PFSK-1 (cell line): ENCODE measurements around the gene ANKIB1.

Experiments used
- FOXP2 ChIP-seq: optimal IDR thresholded peaks from 2 replicates; pipeline ENCODE3; 2011; ENCODE audit warnings: borderline replicate concordance, control low read depth, inconsistent platforms; ENCODE audit not compliant: insufficient read depth; ENCODE audit errors: extremely low read length, extremely low read depth
- POLR2AphosphoS5 ChIP-seq: IDR thresholded peaks from 2 replicates; pipeline ENCODE4 v1.6.1; 2012; ENCODE audit warnings: low read depth, mild to moderate bottlenecking, control low read depth, low read length, moderate library complexity
- SIN3A ChIP-seq: IDR thresholded peaks from 2 replicates; pipeline ENCODE4 v1.6.1; 2012; ENCODE audit warnings: mild to moderate bottlenecking, low read length, moderate library complexity, borderline replicate concordance; ENCODE audit not compliant: insufficient read depth
- TAF1 ChIP-seq: IDR thresholded peaks from 2 replicates; pipeline ENCODE4 v1.6.1; 2012; ENCODE audit warnings: low read length, control low read depth, borderline replicate concordance; ENCODE audit not compliant: insufficient read depth
- TF ChIP-seq, protein P1 (sequence below), 2 experiments: IDR thresholded peaks; 2 replicates each; pipeline versions ENCODE4 v1.6.1 to v1.8.0; 2011 to 2012; ENCODE audit warnings: low read depth in 2 of 2, low read length in 2 of 2, control low read depth in 1 of 2, inconsistent platforms in 1 of 2, mild to moderate bottlenecking in 1 of 2, moderate library complexity in 1 of 2; ENCODE audit not compliant: insufficient read depth in 1 of 2

ANKIB1 gene

GRCh38 chr7:92293896-92294590 is 48.3 kb downstream of the ANKIB1 start:
- TF ChIP-seq POLR2AphosphoS5 (no peak), FOXP2 (no peak), TAF1 (no peak), SIN3A (no peak)
- TF ChIP-seq, protein P1, sequence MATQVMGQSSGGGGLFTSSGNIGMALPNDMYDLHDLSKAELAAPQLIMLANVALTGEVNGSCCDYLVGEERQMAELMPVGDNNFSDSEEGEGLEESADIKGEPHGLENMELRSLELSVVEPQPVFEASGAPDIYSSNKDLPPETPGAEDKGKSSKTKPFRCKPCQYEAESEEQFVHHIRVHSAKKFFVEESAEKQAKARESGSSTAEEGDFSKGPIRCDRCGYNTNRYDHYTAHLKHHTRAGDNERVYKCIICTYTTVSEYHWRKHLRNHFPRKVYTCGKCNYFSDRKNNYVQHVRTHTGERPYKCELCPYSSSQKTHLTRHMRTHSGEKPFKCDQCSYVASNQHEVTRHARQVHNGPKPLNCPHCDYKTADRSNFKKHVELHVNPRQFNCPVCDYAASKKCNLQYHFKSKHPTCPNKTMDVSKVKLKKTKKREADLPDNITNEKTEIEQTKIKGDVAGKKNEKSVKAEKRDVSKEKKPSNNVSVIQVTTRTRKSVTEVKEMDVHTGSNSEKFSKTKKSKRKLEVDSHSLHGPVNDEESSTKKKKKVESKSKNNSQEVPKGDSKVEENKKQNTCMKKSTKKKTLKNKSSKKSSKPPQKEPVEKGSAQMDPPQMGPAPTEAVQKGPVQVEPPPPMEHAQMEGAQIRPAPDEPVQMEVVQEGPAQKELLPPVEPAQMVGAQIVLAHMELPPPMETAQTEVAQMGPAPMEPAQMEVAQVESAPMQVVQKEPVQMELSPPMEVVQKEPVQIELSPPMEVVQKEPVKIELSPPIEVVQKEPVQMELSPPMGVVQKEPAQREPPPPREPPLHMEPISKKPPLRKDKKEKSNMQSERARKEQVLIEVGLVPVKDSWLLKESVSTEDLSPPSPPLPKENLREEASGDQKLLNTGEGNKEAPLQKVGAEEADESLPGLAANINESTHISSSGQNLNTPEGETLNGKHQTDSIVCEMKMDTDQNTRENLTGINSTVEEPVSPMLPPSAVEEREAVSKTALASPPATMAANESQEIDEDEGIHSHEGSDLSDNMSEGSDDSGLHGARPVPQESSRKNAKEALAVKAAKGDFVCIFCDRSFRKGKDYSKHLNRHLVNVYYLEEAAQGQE (IDR thresholded peaks at IDR 0.05; ENCODE audit: insufficient read depth in 1 of 2, low read depth in 2 of 2, low read length in 2 of 2) = no peak

DNA sequence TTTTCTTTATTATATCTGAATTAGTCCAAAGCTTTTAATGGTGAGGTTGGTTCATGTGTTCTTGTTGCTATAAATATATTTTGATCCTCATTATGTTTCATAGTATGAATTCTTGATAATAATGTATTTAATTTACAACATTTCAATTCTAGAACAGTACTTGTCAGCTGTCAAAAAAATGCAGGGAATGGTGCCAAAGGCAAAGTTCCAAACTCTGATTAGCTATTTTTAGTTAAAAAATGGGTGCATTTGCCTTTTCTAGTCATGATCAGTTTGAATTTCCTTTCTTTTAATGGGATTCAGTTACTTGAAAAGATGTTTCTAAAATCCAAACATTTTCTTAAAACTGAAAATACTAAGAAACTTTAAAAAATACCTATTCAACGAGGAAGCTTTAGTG is 49.6 kb downstream of the ANKIB1 start:
- TF ChIP-seq SIN3A (no peak), POLR2AphosphoS5 (no peak), TAF1 (no peak), FOXP2 (no peak)
- TF ChIP-seq, protein P1 (IDR thresholded peaks at IDR 0.05; ENCODE audit: insufficient read depth in 1 of 2, low read depth in 2 of 2, low read length in 2 of 2) = no peak

- TF ChIP-seq SIN3A = no peak
- no peak for TF ChIP-seq TAF1
- no peak for TF ChIP-seq FOXP2
- TF ChIP-seq, protein P1 (IDR thresholded peaks at IDR 0.05; ENCODE audit: insufficient read depth in 1 of 2, low read depth in 2 of 2, low read length in 2 of 2) = no peak
- TF ChIP-seq POLR2AphosphoS5 = no peak
These were observed 50.5 kb downstream of the ANKIB1 start for GRCh38 chr7:92296235-92296634.

GRCh38 chr7:92296880-92297445 is 51.2 kb downstream of the ANKIB1 start:
- TF ChIP-seq TAF1 (no peak), FOXP2 (no peak), SIN3A (no peak)
- TF ChIP-seq, protein P1 (IDR thresholded peaks at IDR 0.05; ENCODE audit: insufficient read depth in 1 of 2, low read depth in 2 of 2, low read length in 2 of 2) = no peak

GRCh38 chr7:92297736-92298135 is 52.0 kb downstream of the ANKIB1 start:
- TF ChIP-seq FOXP2 (no peak), POLR2AphosphoS5 (no peak), SIN3A (no peak), TAF1 (no peak)
- TF ChIP-seq, protein P1 (IDR thresholded peaks at IDR 0.05; ENCODE audit: insufficient read depth in 1 of 2, low read depth in 2 of 2, low read length in 2 of 2) = no peak
